SK-N-SH treated with all-trans-retinoic acid at 6 μM for 48 hours (cell line): ENCODE results near the gene CSF3R.

Source experiments
- ATAC-seq: fragments of 200-7000 bp; cut with Tn5 transposase; 3 replicates; pipeline ENCODE4 v1.9.1; 2020; ENCODE audit warnings: mild to moderate bottlenecking, moderate library complexity
- ARNTL ChIP-seq: fragments of 450-650 bp; formaldehyde crosslinking; IDR thresholded peaks from 2 replicates; pipeline ENCODE4 v1.5.0; 2020; ENCODE audit warnings: low read depth, mild to moderate bottlenecking, moderate library complexity, borderline replicate concordance
- BACH2 ChIP-seq: fragments of 250-450 bp; sonication (Bioruptor Pico); IDR thresholded peaks from 2 replicates; pipeline ENCODE4 v1.9.0; 2021; ENCODE audit warnings: mild to moderate bottlenecking, borderline replicate concordance
- CREB5 ChIP-seq: fragments of 250-450 bp; sonication (Bioruptor Pico); IDR thresholded peaks from 2 replicates; pipeline ENCODE4 v1.5.1; 2020; ENCODE audit warnings: low read depth, mild to moderate bottlenecking, moderate library complexity
- CSDC2 ChIP-seq: fragments of 250-450 bp; sonication (Bioruptor Pico); IDR thresholded peaks from 2 replicates; pipeline ENCODE4 v1.5.0; 2020; ENCODE audit warnings: mild to moderate bottlenecking, moderate library complexity
- ESRRG ChIP-seq: fragments of 250-450 bp; sonication (Bioruptor Pico); IDR thresholded peaks from 2 replicates; pipeline ENCODE4 v1.6.1; 2021; ENCODE audit warnings: mild to moderate bottlenecking
- GLIS3 ChIP-seq: fragments of 250-450 bp; sonication (Bioruptor Pico); IDR thresholded peaks from 2 replicates; pipeline ENCODE4 v1.5.0; 2020; ENCODE audit warnings: mild to moderate bottlenecking, moderate library complexity
- ISL1 ChIP-seq: fragments of 250-450 bp; sonication (Bioruptor Pico); IDR thresholded peaks from 2 replicates; pipeline ENCODE4 v2.1.2; 2022; ENCODE audit warnings: mild to moderate bottlenecking, moderate library complexity
- OSR1 ChIP-seq: fragments of 250-450 bp; sonication (Bioruptor Pico); IDR thresholded peaks from 2 replicates; pipeline ENCODE4 v1.8.0; 2022; ENCODE audit warnings: moderate library complexity, mild to moderate bottlenecking, inconsistent platforms
- PATZ1 ChIP-seq: fragments of 250-450 bp; sonication (Bioruptor Pico); IDR thresholded peaks from 2 replicates; pipeline ENCODE4 v1.8.0; 2020; ENCODE audit warnings: mild to moderate bottlenecking, moderate library complexity, borderline replicate concordance
- POU6F1 ChIP-seq: fragments of 250-450 bp; sonication (Bioruptor Pico); IDR thresholded peaks from 2 replicates; pipeline ENCODE4 v1.8.0; 2021; ENCODE audit warnings: low read depth, mild to moderate bottlenecking, moderate library complexity, borderline replicate concordance
- PPARA ChIP-seq: fragments of 250-450 bp; sonication (Bioruptor Pico); IDR thresholded peaks from 2 replicates; pipeline ENCODE4 v1.5.0; 2020; ENCODE audit warnings: mild to moderate bottlenecking, borderline replicate concordance
- RARB ChIP-seq: fragments of 250-450 bp; sonication (Bioruptor Pico); IDR thresholded peaks from 2 replicates; pipeline ENCODE4 v1.8.0; 2021; ENCODE audit warnings: mild to moderate bottlenecking, moderate library complexity
- SNAI2 ChIP-seq: fragments of 250-450 bp; sonication (Bioruptor Pico); IDR thresholded peaks from 2 replicates; pipeline ENCODE4 v1.5.0; 2020; ENCODE audit warnings: mild to moderate bottlenecking, moderate library complexity
- TCF4 ChIP-seq: fragments of 250-450 bp; sonication (Bioruptor Pico); IDR thresholded peaks from 2 replicates; pipeline ENCODE4 v1.8.0; 2021; ENCODE audit warnings: mild to moderate bottlenecking, moderate library complexity, borderline replicate concordance
- TSHZ2 ChIP-seq: fragments of 250-450 bp; sonication (Bioruptor Pico); IDR thresholded peaks from 2 replicates; pipeline ENCODE4 v1.5.0; 2020; ENCODE audit warnings: mild to moderate bottlenecking, moderate library complexity
- ZC3H10 ChIP-seq: fragments of 250-450 bp; sonication (Bioruptor Pico); IDR thresholded peaks from 2 replicates; pipeline ENCODE4 v1.5.1; 2021; ENCODE audit warnings: mild to moderate bottlenecking, moderate library complexity
- ZFP3 ChIP-seq: fragments of 250-450 bp; sonication (Bioruptor Pico); IDR thresholded peaks from 2 replicates; pipeline ENCODE4 v1.5.0; 2020; ENCODE audit warnings: mild to moderate bottlenecking, moderate library complexity
- ZNF565 ChIP-seq: fragments of 450-650 bp; formaldehyde crosslinking; conservative IDR thresholded peaks from 2 replicates; pipeline ENCODE4 v1.5.0; 2020; ENCODE audit warnings: low read depth, mild to moderate bottlenecking, moderate library complexity
- ZNF8 ChIP-seq: fragments of 450-650 bp; formaldehyde crosslinking; IDR thresholded peaks from 2 replicates; pipeline ENCODE4 v1.5.0; 2020; ENCODE audit warnings: mild to moderate bottlenecking, moderate library complexity
- TF ChIP-seq, protein P1 (sequence below): fragments of 250-450 bp; sonication (Bioruptor Pico); IDR thresholded peaks from 2 replicates; pipeline ENCODE4 v1.5.1; 2021; ENCODE audit warnings: mild to moderate bottlenecking, moderate library complexity

The CSF3R gene

DNA sequence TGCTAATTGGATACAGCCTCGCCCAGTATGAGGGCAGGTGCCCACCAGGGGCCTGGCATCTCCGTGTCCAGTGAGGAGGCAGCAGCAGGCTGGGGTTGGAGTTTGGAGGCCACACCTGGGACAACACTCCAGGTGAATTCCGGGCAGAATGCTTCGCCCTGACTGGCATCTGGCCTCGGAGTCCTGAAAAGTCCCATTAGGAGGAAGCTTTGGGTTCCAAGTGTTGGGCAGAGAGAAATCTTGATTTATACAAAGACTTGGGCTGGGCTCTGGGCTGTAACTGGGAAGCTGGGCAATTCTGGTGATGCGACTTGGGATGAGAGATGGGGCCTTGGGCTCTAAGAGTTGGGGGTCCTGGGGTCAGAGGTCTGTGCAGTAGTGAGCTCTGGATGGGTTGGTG lies 48.1 kb upstream of the CSF3R start:
- TF ChIP-seq ZC3H10 (no peak), CSDC2 (CRISPR knock-in tag) (no peak), POU6F1 (CRISPR knock-in tag) (no peak), ZNF565 (no peak), ZFP3 (no peak), PATZ1 (CRISPR knock-in tag) (no peak), BACH2 (CRISPR knock-in tag) (no peak), ARNTL (CRISPR knock-in tag) (no peak), RARB (CRISPR knock-in tag) (no peak)
- ATAC-seq: no peak

- ATAC-seq: no peak
- no peak for TF ChIP-seq TCF4 (CRISPR knock-in tag)
- TF ChIP-seq ARNTL (CRISPR knock-in tag): no peak
- TF ChIP-seq, protein P1, sequence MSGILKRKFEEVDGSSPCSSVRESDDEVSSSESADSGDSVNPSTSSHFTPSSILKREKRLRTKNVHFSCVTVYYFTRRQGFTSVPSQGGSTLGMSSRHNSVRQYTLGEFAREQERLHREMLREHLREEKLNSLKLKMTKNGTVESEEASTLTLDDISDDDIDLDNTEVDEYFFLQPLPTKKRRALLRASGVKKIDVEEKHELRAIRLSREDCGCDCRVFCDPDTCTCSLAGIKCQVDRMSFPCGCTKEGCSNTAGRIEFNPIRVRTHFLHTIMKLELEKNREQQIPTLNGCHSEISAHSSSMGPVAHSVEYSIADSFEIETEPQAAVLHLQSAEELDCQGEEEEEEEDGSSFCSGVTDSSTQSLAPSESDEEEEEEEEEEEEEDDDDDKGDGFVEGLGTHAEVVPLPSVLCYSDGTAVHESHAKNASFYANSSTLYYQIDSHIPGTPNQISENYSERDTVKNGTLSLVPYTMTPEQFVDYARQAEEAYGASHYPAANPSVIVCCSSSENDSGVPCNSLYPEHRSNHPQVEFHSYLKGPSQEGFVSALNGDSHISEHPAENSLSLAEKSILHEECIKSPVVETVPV (CRISPR knock-in tag): no peak
- no peak for TF ChIP-seq GLIS3 (CRISPR knock-in tag)
- TF ChIP-seq OSR1: no peak
- TF ChIP-seq BACH2 (CRISPR knock-in tag): no peak
- TF ChIP-seq TSHZ2 (CRISPR knock-in tag): no peak
- TF ChIP-seq POU6F1 (CRISPR knock-in tag): no peak
- no peak for TF ChIP-seq ZFP3
- TF ChIP-seq PPARA (CRISPR knock-in tag): no peak
- no peak for TF ChIP-seq PATZ1 (CRISPR knock-in tag)
- TF ChIP-seq ZC3H10: no peak
- no peak for TF ChIP-seq SNAI2 (CRISPR knock-in tag)
- TF ChIP-seq ZNF8: no peak
- no peak for TF ChIP-seq ESRRG (CRISPR knock-in tag)
- TF ChIP-seq ISL1 (CRISPR knock-in tag): no peak
- no peak for TF ChIP-seq CREB5 (CRISPR knock-in tag)
These were observed 47.5 kb upstream of the CSF3R start for GRCh38 chr1:36530261-36530660.
